Prostate gland (tissue), 2 donors: Measurements from ENCODE around the gene PLSCR5. TPM values are rescaled to one million over a fixed set of nuclear protein-coding genes. Genes with fewer than 3 reads are reported as not detected.

Experiments
- DNase-seq: peaks from one replicate; pipeline ENCODE4 v3.0.0-alpha.2; 2019; ENCODE audit warnings: low spot score
- H3K27ac ChIP-seq, 2 donors: fragments of 200-600 bp; sonication (generic); 2 replicates each; pipeline ENCODE4 v1.5.1; 2017 to 2019
- H3K27me3 ChIP-seq: fragments of 200-600 bp; sonication (generic); replicated peaks from 2 replicates; pipeline ENCODE4 v1.5.1; 2019; ENCODE audit not compliant: insufficient read depth
- H3K36me3 ChIP-seq, 2 donors: fragments of 200-600 bp; sonication (generic); 1 replicate in 1 of 2; 2 replicates in 1 of 2; pipeline versions ENCODE4 v1.5.1 to v1.8.1; 2017 to 2019
- H3K4me1 ChIP-seq: fragments of 200-600 bp; sonication (generic); replicated peaks from 2 replicates; pipeline ENCODE4 v1.5.1; 2019
- H3K4me3 ChIP-seq, 2 donors: fragments of 200-600 bp; sonication (generic); 2 replicates each; pipeline ENCODE4 v1.5.1; 2017 to 2019
- H3K9me3 ChIP-seq: fragments of 200-600 bp; sonication (generic); 2 replicates; pipeline ENCODE4 v1.5.1; 2017
- POLR2A ChIP-seq: fragments of 450-650 bp; IDR thresholded peaks from one replicate; pipeline ENCODE4 v1.6.1; 2016; ENCODE audit warnings: antibody characterized with exemption, mild to moderate bottlenecking
- POLR2AphosphoS5 ChIP-seq: sonication (generic); formaldehyde crosslinking; IDR thresholded peaks from one replicate; pipeline ENCODE4 v1.6.1; 2017; ENCODE audit warnings: antibody characterized with exemption
- WGBS: methylation state at CpG from one replicate; pipeline ENCODE4 v1.1.5; 2018; 5-methylcytosine and 5-hydroxymethylcytosine counted together
- intact Hi-C: fragments of 100-400 bp; cut with DNase I; formaldehyde crosslinking; loops from one replicate; pipeline ENCODE4 v1.14.2; 2022
- total RNA-seq, 2 donors: library from RNA; depleted of rRNA; stranded (reverse); fragments of >200 nt; gene quantifications; one replicate each; pipeline ENCODE4 v1.1.0, GENCODE V29; 2016
- TF ChIP-seq, protein P1 (sequence below), 4 experiments: fragments of 200-600 bp in 2 of 4; fragments of 450-650 bp in 2 of 4; sonication (generic) in 2 of 4; IDR thresholded peaks; 1 replicate in 3 of 4; 2 replicates in 1 of 4; pipeline ENCODE4 v1.5.1; 2016 to 2019; ENCODE audit warnings: antibody characterized with exemption in 4 of 4, mild to moderate bottlenecking in 2 of 4, moderate library complexity in 2 of 4

The PLSCR5 gene
- total RNA-seq, 2 donors from 2014 or later: not detected

- no peaks in the 10 kb centered on the region for H3K36me3 ChIP-seq
- no peak for DNase-seq
- H3K4me3 ChIP-seq: no peak overlapping the region
- no peaks in the 10 kb centered on the region for H3K27me3 ChIP-seq
- intact Hi-C loops: no loop called here
- H3K9me3 ChIP-seq: no peaks in the 10 kb centered on the region
- TF ChIP-seq POLR2A (no peak), POLR2AphosphoS5 (no peak)
- TF ChIP-seq, protein P1, sequence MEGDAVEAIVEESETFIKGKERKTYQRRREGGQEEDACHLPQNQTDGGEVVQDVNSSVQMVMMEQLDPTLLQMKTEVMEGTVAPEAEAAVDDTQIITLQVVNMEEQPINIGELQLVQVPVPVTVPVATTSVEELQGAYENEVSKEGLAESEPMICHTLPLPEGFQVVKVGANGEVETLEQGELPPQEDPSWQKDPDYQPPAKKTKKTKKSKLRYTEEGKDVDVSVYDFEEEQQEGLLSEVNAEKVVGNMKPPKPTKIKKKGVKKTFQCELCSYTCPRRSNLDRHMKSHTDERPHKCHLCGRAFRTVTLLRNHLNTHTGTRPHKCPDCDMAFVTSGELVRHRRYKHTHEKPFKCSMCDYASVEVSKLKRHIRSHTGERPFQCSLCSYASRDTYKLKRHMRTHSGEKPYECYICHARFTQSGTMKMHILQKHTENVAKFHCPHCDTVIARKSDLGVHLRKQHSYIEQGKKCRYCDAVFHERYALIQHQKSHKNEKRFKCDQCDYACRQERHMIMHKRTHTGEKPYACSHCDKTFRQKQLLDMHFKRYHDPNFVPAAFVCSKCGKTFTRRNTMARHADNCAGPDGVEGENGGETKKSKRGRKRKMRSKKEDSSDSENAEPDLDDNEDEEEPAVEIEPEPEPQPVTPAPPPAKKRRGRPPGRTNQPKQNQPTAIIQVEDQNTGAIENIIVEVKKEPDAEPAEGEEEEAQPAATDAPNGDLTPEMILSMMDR (IDR thresholded peaks at IDR 0.05): no peak
- no peak overlapping the region for H3K27ac ChIP-seq
- H3K4me1 ChIP-seq: no peaks in the 10 kb centered on the region
Measured at GRCh38 chr3:146547235-146547835, 57.8 kb downstream of the PLSCR5 start.

- H3K27ac ChIP-seq: no peak overlapping the region
- no peaks in the 10 kb centered on the region for H3K4me1 ChIP-seq
Measured at GRCh38 chr3:146546366-146546965, 58.7 kb downstream of the PLSCR5 start.

GRCh38 chr3:146544929-146545528, 60.1 kb downstream of the PLSCR5 start:
- intact Hi-C loops: no loop called here
- Histone ChIP-seq H3K27ac (peak overlapping the region; percentile 94 to 95), H3K36me3 (no peaks in the 10 kb centered on the region), H3K4me3 (peak overlapping the region; percentile 66 to 69), H3K9me3 (no peaks in the 10 kb centered on the region), H3K4me1 (no peaks in the 10 kb centered on the region), H3K27me3 (no peaks in the 10 kb centered on the region)
- DNase-seq: no peak
- 55% methylated on average over 8 of the region's 8 CpGs for WGBS
- TF ChIP-seq POLR2AphosphoS5: no peak
- TF ChIP-seq POLR2A: no peak
- TF ChIP-seq, protein P1 (IDR thresholded peaks at IDR 0.05): no peak

More at GRCh38 chr3:146546366-146546965, 58.7 kb downstream of the PLSCR5 start:
- Histone ChIP-seq H3K4me3 (no peak overlapping the region), H3K27me3 (no peaks in the 10 kb centered on the region), H3K36me3 (no peaks in the 10 kb centered on the region), H3K9me3 (no peaks in the 10 kb centered on the region)
- TF ChIP-seq POLR2AphosphoS5 (no peak), POLR2A (no peak)
- TF ChIP-seq, protein P1 (IDR thresholded peaks at IDR 0.05): no peak
- WGBS: 58% methylated on average over 1 of the region's 1 CpG
- intact Hi-C loops: no loop called here
- no peak for DNase-seq

DNA sequence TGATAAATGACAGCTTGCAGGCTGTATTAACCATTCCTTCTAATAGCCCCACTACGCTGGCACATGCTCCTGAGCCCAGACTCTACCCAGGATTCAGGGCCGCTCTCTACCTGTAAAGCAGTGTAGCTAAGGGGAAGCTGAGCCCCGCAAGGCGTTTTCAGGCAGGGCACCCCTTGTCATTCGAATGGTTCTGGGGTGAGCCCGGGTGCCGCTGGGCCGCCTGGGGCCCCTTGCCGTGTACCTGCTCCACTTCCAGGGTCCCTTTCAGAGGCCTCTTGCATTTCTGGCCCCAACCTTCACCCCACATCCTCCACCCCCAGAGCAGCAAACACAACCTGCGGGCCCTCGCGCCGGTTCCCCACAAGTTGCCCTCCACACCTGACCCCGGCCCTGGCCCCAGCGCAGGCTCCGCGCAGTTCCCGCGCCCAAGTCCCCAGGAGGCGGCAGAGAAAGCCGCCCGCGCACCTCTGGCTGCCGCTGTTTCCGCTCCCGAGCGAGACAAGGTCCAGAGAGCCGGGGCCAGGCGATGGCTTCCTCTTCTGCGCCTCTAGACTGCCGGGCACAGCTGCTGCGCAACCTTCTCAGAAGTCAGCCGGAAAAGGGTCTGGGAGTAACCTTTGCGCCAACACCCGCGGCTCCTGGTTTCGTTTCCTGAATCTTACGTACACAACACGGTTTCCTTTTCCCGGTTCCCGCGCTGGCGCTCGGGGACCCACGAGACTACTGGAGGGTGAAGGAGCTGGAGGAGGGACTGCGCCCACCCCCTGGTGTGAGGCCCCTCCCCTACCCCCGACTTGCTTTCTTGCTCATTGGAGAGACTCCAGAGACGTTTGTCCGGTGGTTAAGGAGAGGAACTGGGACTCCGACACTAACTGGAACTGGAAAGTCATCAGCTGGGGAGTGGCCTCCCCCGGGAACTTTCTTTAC, 60.9 kb downstream of the PLSCR5 start, which contains the start of gene PLSCR1:
PLSCR1 (minus strand) TSS at position 606 of the 927 bp plus-strand sequence. CDS start 8,055 bp downstream, outside the sequence.
- TF ChIP-seq, protein P1 (IDR thresholded peaks at IDR 0.05): peak in 1 of 4 experiments; percentile 4
- TF ChIP-seq POLR2AphosphoS5: peak; percentile 90
- peak; percentile 84 for TF ChIP-seq POLR2A
- Histone ChIP-seq H3K4me3 (peak within 1 kb of the TSS; percentile 66 to 69), H3K9me3 (no peaks in the 10 kb centered on the region), H3K27ac (peak within 1 kb of the TSS; percentile 94 to 95), H3K36me3 (no peaks in the 10 kb centered on the region), H3K4me1 (no peaks in the 10 kb centered on the region), H3K27me3 (no peaks in the 10 kb centered on the region)
- intact Hi-C loops: no loop called here
- peak; percentile 88 for DNase-seq
- WGBS: under 1% methylated on average over 51 of the region's 51 CpGs
